NCI-H128 (cell line): ENCODE measurements around the gene CLIP3.
"Not testable (repeated sequence)": the region's sequence is repeated elsewhere in the genome, so short reads cannot be mapped to it uniquely, and the experiment has no call there.

Experiments
- DNase-seq: peaks from one replicate; lab custom pipeline; 2025; ENCODE audit not compliant: unreplicated experiment; lab: John Stamatoyannopoulos, UW

CLIP3 gene

DNA sequence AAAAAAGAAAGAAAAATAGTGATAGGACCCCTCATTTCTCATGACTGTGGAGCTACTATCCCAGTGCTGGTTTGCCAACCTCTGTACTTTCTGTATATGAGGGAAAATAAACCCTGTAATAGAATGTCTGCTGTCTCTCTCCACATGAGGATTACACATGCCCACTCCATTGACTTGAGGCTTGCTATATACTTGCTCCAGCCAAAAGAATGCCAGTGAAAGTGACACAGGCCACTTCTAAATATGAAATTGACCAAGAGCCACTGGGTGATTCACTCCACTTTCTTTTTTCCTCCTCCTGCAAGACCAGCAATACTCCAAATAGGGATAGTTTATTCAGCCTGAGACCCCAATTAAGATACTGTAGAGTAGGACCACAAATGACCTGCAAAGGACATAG lies 15.2 kb upstream of the CLIP3 start:
- DNase-seq = no peak

DNA sequence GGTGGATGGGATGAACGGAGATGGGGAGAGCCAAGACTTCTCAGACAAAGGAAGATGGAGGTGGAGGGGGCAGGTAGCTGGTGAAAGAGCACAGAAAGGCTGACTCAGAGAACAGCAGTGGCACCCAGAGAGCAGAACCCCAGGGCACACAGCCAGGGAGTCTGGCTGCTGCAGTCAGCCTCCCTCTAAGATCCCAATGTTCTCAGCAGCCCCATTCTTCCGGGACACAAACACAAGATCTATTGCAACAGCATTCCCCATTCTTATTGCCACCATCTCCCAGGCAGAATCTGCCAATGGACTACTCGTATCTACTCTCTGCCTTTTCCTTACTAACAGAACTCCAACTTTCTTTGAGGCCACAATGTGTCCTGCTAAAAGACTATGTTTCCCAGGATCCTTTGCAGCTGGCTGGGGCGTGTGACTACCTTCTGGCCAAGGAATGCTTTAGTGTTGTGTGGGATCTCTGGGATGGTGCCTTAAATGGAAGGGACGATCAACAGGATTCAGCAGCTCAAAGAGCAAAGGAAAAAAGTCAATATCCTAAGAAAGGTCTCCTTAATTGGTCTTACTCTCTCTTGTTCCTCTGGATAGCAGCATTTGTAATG lies 13.9 kb upstream of the CLIP3 start:
- no peak for DNase-seq

DNA sequence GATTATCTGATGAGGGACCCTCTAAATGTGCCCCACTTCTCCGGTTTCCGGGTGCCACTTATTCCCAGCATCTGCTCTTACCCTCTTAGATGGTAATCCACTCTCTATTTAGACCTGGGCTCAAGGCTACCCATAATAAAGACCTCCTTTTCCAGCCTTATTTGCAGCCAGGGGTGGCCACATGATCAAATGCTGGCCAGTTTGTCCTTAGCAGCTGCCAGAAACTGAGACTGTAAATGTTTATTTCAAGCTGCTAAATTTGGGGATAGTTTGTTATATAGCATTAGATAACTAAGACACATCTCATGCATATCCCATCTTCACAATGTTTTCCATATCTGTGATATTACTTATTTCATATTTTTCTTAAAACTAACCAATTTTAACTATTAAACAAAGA lies 11.3 kb upstream of the CLIP3 start:
- DNase-seq = no peak

DNA sequence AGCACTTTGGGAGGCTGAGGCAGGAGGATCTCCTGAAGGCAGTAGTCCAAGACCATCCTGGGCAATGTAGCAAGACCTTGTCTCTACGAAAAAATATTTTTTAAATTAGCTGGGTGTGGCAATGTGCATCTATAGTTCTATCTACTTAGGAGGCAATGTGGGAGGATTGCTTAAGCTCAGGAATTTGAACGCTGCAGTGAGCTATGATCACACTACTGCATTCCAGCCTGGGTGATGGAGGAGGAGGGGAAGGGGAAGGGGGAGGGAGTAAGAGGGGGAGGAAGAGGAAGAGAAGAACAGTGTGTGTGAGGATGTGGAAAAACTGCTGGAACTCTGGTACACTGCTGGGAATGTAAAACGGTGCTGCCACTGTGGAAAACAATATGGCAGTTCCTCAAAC lies 9.2 kb upstream of the CLIP3 start:
- DNase-seq = no peak

DNA sequence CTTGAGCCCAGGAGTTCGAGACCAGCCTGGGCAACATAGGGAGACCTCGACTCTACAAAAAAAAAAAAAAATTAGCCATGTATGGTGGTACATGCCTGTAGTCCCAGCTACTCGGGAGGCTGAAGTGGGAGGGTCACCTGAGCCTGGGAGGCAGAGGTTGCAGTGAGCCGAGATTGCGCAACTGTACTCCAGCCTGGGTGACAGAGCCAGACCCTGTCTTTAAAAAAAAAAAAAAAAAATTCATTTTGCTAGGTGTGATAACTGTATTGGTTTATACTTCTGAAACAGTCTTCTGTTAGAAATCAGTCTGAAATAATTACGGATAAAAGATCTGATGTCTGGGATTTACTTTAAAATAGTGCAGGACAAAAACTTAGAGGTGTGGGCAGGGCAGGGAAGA lies 8.4 kb upstream of the CLIP3 start:
- not testable (repeated sequence) for DNase-seq

DNA sequence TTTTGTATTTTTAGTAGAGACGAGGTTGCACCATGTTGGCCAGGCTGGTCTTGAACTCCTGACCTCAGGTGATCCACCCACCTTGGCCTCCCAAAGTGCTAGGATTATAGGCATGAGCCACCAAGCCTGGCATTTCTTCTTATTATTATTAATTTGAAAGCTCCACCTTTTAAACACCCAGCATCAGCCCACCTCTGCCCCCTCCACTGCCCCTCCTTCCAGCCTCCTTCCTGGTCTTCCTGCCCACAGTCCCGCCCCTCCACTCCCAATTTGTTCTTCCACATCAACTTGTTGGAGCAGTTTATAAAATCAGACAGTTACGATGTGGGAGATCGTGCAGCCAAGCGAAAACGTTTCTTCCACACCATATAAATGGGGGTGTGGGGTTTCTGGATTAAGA lies 7.8 kb upstream of the CLIP3 start:
- DNase-seq = no peak

DNA sequence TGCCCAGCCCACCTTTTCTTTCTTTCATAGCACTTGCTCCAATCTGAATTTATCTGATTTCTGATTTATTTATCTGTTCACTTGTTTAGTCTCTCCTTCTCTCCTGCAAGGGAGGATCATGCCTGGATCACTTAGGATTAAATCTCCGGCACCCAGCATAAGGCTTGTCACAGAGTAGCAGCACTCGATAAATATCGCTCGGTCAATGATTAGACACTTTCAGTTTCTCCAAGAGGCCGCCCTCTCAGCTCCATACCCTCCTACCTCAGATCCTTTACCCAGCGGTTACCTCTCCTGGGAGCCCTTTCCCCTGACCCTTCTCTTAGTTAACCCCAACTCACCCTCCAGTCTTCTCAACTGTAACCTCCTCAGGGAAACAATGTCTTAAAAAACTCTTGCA lies 1.4 kb downstream of the CLIP3 start:
- no peak for DNase-seq

DNA sequence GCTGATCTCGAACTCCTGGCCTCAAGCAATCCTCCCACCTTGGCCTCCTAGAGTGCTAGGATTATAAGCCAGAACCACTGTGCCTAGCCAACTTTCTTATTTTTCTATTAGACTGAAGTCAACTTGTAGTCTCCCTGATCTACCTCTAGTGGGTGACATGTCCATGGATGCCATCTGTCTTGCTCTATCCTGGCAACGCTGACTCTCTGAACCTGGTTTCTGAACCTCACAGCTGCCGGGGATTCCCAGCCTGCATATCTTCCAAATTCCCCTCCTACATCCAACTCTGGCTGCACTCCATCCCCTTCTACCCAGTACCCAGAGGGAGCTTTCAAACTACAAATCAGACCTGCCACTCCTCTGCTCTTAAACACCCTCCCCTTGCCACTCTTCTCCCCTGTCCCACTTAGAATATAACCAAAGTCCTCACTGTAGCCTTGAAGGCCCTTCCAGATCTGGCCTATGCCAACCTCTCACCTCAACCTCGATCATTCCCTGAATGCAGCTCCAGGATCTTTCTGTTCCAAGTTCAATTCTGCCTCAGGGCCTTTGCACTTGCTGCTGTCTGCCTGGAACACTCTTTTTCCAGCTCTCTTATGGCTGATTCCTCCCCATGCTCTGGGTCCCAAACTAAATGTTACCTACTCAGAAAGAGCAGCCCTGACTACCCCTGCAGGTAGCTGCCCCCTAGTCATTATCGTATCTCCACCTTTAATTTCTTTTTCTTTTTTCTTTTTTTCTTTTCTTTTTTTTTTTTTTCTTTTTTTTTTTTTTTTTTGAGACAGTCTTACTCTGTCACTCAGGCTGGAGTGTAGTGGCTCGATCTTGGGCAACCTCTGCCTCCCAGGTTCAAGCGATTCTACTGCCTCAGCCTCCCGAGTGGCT lies 2.2 kb downstream of the CLIP3 start:
- no peak for DNase-seq

DNA sequence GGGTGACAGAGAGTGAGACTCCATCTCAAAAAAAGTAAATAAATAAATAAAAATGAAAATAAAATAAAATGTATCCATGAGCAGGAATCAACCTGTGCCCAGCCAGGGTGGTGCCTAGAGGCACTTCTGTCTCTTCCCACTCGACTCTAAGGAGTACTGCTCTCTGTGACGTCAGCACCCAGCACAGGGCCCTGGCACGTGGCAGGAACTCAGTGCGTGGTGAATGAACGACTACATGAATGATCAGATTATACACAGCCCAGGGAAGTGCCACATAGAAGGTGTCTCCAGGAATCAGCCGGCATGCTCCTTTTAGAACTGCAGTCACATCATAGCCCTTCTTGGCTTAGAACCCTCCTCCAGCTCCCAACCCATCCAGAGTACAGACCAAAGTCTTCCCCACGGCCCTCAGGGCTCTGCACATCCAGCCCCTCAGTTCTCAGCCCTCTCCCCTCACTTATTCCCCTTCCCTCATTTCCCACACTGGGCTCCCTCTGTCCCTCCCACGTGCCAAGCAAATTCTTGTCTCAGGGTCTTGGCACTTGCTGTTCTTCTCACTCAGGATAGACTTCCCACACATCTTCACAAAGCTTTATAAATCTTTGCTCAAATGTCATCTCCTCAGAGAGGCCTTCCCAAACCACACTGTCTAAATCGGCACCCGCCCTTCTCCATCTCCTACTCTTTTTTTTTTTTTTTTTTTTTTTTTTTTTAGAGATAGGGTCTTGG lies 4.2 kb downstream of the CLIP3 start:
- no peak for DNase-seq

DNA sequence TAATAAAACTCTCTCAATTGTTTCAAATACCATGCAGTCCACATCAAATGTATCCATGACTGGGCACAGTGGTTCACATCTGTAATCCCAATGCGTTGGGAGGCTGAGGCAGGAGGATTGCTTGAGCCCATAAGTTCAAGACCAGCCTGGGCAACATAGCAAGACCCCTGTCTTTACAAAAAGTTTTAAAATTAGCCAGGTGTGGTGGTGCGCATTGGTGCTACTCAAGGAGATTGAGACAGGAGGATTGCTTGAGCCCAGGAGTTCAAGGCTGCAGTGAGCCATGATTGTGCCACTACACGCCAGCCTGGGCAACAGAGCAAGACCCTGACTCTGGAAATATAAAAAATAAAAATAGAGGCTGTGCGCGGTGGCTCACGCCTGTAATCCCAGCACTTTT lies 5.0 kb downstream of the CLIP3 start:
- DNase-seq = no peak

DNA sequence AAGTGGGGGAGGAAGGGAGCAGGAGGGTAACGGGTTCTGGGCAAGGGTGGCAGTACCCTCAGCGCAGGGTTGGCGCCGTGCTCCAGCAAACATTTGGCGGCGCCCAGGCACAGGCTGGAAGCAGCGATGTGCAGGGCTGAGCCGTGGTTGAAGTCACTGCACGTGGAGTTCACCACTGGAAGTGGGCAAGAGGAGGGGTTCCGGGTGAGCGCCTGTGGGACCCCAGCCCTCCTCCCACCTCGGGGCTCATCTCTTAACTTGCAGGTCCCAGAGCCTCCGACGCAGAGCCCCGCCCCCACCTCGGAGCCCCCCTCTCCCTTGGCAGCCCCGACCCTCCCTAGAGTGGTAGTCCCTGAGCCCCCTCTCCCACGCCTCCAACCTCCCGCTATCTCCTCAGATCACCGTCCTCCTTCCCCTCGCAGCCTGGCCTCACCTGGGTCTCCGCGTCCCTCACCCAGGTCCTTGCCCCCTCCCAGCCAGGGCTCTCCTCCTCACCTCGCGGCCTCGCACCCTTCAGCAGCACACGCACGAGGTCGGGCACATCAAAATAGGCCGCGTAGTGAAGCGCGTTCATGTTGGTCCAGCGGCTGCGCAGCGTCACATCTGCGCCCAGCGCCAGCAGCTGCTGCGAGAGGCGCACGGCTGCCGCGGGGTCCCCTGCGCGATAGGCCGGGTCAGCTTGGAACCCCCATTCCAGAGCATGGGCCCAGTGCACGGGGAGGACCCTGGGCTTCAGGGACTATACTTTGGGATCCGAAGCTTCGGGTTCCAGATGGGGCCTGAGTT lies 6.4 kb downstream of the CLIP3 start:
- no peak for DNase-seq

DNA sequence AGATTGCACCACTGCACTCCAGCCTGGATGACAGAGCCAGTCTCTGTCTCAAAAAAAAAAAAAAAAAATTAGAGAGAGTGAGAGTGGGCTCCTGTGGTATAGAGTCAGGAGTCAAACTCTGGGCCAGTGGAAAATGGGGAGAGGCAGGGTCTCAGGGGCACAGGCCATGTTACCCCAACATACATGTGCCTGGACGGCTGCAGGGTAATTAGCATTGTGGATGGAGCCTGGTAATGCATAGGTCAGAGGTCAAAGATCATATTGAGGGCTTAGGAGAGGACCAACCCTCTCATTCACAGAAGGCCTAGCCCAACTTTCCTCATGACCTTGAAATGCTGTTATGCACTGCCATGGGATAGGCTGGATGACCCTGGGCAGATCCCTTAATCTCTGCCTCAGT lies 7.1 kb downstream of the CLIP3 start:
- no peak for DNase-seq

DNA sequence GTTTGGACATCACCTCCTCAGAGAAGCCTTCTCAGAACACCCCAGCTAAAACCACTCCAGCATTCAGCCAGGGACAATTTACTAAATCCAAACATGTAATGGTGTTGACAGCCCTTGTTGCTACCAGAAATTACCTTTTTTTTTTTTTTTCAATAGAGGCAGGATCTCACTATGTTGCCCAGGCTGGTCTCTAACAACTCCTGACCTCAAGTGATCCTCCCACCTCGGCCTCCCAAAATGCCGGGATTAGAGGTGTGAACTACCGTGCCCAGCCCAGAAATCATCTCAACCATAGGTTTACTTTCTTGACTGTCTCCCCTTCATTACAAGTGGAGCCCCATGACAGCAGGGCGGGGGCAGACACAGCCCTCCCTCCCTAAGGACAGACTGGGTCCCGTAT lies 9.2 kb downstream of the CLIP3 start:
- no peak for DNase-seq

DNA sequence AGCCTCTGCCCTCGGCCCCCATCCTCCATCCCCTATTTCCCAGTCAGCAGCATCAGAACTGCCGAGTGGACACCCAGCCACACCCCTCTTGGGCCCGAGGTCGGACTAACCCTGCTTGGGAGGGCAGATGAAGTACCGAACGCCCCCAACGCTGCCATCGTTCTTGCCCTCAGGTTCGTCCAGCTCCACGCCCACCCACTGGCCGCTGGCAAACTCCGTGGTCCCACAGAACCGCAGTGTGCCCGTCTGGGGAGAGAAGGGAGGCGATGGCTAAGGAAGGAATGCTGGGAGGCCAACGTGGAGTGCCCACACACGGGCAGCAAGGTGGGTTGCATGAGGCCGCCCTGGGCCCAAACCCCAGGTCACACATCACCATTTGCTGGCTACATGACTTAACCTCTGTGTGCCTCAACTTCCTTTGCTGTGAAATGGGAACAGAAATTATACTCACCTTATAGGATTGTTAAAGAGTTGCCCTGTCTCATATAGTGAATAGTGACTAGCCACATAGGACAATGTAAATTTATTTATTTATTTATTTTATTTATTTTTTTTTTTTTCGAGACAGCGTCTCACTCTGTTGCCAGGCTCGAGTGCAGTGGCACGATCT lies 13.5 kb downstream of the CLIP3 start:
- no peak for DNase-seq

DNA sequence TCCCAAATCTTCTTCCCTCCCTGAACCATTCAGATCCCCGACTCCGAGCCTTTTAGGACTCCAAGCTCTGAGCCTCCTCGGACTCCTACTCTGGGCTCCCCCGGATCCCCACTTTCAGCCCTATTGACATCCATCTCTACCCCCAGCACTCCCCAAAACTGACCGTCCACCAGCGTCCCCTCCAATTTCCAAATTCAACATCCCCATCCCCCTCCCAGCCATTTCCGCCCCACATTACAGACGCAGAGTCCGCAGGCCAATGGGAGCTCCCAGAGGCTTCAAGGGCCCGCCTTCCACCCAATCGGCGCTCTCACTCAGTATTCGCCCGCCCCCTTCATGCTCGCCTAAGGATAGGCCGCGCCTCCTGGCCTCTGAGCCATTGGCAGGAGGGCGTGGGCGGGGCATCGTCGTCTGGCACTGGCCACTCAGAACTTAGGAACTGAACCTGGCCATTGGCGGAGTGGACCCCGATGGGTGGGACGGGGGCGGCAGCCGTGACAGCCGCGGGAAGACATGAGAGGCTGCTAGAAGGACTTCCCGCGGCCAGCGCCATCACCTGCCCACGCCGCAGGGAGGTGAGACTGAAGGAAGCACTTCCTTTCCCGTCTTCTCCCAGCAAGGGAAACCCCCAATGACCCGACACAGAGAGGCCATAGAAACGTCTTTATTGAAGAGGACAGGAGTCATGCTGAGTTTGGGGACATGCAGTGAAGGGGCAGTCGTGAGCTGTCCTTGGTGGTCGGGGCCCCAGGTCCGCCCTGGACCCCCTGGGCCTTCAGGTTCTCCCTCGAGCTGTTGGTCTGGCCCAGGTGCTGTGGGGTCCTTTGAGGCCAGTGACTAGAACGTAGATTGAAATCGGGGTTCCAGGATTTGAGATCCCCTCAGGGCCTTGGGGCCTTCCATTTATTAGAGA lies 18.4 kb downstream of the CLIP3 start, which contains the start of gene ALKBH6:
Gene ALKBH6, minus strand, starts transcription at position 202 of the 913 bp plus-strand sequence. CDS start 816 bp downstream, outside the sequence.
- peak; percentile 99 for DNase-seq

DNA sequence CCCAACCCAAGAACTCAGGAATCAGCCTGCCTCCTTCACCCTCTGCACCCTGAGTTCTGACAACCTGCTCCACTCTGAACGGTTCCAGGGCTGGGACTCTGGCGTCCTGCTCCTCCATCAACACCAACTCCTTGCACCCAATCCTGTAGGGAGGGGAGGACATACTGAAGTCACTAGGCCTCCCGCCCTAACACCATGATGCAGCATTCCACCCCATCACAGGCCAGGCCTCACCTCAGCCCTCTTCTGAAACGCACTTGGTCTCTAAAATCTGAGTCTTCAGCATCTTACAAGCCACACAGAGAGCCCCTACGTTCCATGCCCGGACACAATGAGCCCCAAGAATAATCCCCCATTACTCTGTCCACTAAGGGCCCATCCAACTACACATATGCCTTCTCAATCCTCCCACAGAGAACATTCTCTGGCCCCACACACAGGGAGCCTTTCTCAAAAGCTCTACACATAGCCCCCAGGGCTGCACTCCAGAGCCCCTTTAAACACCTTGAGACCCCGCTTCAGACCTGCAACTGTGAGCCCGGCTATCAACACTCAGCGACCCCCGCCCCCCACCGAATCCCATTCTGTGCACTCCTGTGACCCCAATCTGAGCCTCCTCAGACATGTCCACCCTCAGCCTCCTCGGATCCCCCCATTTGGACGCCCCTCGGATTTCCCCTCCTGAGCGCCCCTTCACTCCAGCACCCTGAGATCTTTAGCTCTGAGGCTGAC lies 19.2 kb downstream of the CLIP3 start:
- no peak for DNase-seq

DNA sequence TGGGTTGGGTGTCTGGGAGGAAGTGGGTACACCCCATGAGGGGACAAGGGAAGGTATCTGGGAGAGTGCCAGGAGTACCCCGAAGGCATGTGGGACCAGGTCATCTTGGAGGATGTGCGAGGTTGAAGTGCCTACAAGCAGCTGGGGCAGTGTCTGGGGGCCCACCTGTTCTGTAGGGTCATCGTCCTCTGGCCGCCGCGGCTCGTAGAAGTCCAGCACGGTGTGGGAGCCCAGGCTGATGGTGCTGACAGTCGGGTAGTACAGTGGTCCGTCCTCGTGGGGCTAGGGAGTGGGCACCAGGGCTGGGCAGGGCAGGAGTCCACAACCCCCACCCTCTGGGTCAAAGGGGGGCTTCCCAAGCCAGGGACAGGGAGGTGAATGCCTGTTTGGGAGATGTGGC lies 22.3 kb downstream of the CLIP3 start:
- DNase-seq = no peak

DNA sequence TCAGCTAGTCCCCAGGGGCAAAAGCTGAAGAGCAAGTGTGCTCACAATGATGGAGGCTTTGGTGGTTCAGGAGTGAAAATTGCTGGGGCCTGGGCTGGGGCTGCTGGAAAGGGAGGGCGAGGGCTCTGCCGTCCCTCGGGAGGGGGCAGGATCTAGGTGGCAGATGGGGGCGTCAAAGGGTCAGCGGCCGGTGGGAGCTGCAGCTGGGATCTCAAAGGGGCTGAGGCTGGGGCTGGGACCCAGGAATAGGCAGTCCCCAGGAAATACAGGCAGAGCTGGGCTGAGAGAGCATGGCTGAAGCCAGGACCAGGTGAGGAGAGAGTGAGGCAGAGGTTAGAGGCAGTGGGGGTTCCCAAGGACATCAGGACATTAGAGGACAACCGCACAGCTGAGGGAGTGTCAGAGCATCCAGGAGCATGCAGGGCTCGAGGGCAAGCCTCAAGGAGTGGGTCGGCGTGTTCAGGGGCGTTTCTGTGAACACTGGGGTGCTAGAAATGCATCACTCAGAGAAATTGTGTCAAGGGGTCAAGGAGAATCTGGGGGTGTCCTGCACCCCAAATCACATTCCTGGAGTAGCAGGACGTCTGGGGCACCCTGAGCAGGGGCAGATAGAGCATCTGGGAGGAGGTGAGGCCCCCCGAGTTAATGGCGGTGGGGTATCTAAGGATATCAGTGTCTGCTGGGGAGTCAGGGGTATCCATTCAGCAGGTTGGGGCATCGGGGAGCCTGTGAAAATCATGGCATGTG lies 22.9 kb downstream of the CLIP3 start:
- DNase-seq = no peak
